Measurements from ENCODE around the gene FAM163B.

FAM163B gene

GRCh38 chr9:133607381-133607780 is 1.8 kb downstream of the FAM163B start:
- in situ Hi-C loops (cut with HindIII; ENCODE audit: low sequenced_read_pairs), result no loop called here
- TF ChIP-seq CTCF (IDR thresholded peaks at IDR 0.05; ENCODE audit: low read depth, low read length), result no peak
- no peak overlapping the region for H3K4me3 ChIP-seq (ENCODE audit: low read depth, low read length)
- no peak for DNase-seq (ENCODE audit: low read depth, low spot score)

- DNase-seq (ENCODE audit: low read depth, low spot score), result no peak
- no peak overlapping the region for H3K4me3 ChIP-seq (ENCODE audit: low read depth, low read length)
- no peak for TF ChIP-seq CTCF (IDR thresholded peaks at IDR 0.05; ENCODE audit: low read depth, low read length)
- in situ Hi-C loops (cut with HindIII; ENCODE audit: low sequenced_read_pairs), result no loop called here
Measured at GRCh38 chr9:133606708-133607025, 2.5 kb downstream of the FAM163B start.

GRCh38 chr9:133605856-133606707 is 3.1 kb downstream of the FAM163B start:
- TF ChIP-seq CTCF (IDR thresholded peaks at IDR 0.05; ENCODE audit: low read depth, low read length), result no peak
- DNase-seq (ENCODE audit: low read depth, low spot score), result no peak
- H3K4me3 ChIP-seq (ENCODE audit: low read depth, low read length), result no peak overlapping the region
- in situ Hi-C loops (cut with HindIII; ENCODE audit: low sequenced_read_pairs), result no loop called here

- in situ Hi-C loops (cut with HindIII; ENCODE audit: low sequenced_read_pairs), result no loop called here
- no peak overlapping the region for H3K4me3 ChIP-seq (ENCODE audit: low read depth, low read length)
- no peak for DNase-seq (ENCODE audit: low read depth, low spot score)
- TF ChIP-seq CTCF (IDR thresholded peaks at IDR 0.05; ENCODE audit: low read depth, low read length), result no peak
Measured at GRCh38 chr9:133605446-133605845, 3.7 kb downstream of the FAM163B start.

GRCh38 chr9:133604856-133605255 is 4.3 kb downstream of the FAM163B start:
- no peak for TF ChIP-seq CTCF (IDR thresholded peaks at IDR 0.05; ENCODE audit: low read depth, low read length)
- in situ Hi-C loops (cut with HindIII; ENCODE audit: low sequenced_read_pairs), result no loop called here
- no peak overlapping the region for H3K4me3 ChIP-seq (ENCODE audit: low read depth, low read length)
- DNase-seq (ENCODE audit: low read depth, low spot score), result no peak

GRCh38 chr9:133604214-133604613 is 5.0 kb downstream of the FAM163B start:
- DNase-seq (ENCODE audit: low read depth, low spot score), result no peak

More at GRCh38 chr9:133604214-133604613, 5.0 kb downstream of the FAM163B start:
- H3K4me3 ChIP-seq (ENCODE audit: low read depth, low read length), result no peak overlapping the region
- in situ Hi-C loops (cut with HindIII; ENCODE audit: low sequenced_read_pairs), result no loop called here
- no peak for TF ChIP-seq CTCF (IDR thresholded peaks at IDR 0.05; ENCODE audit: low read depth, low read length)
